Activated T-helper 17 cell treated with anti-CD3 and anti-CD28 coated beads, Interleukin-2, amount 50 U/mL, for 72 hours (primary cell): ENCODE data around the gene ATXN7L1. TPM values are rescaled to one million over a fixed set of nuclear protein-coding genes. Genes with fewer than 3 reads are reported as not detected.
A peak's percentile ranks its signal among the peaks of the same experiment; 100 is the strongest.

Experiments
- ATAC-seq: fragments of 150-1000 bp; cut with Tn5 transposase; replicated peaks from 2 replicates; pipeline ENCODE4 v1.10.0; 2021; ENCODE audit warnings: mild to moderate bottlenecking, moderate library complexity
- H3K27ac Mint-ChIP-seq: one replicate; pipeline ENCODE4 v1.8.0; 2022; ENCODE audit warnings: mixed read lengths
- H3K27me3 Mint-ChIP-seq: one replicate; pipeline ENCODE4 v1.8.0; 2022; ENCODE audit warnings: mixed read lengths
- H3K36me3 Mint-ChIP-seq: one replicate; pipeline ENCODE4 v1.8.0; 2022; ENCODE audit warnings: low read depth, mild to moderate bottlenecking, mixed read lengths
- H3K4me1 Mint-ChIP-seq: one replicate; pipeline ENCODE4 v1.8.0; 2022; ENCODE audit warnings: mixed read lengths
- H3K4me3 Mint-ChIP-seq: one replicate; pipeline ENCODE4 v1.8.0; 2022; ENCODE audit warnings: mild to moderate bottlenecking, mixed read lengths
- H3K9me3 Mint-ChIP-seq: one replicate; pipeline ENCODE4 v1.8.0; 2022; ENCODE audit warnings: mixed read lengths
- total RNA-seq, 2 donors: library from RNA; stranded (reverse); gene quantifications; one replicate each; pipeline ENCODE4 v1.2.3, GENCODE V29; 2022

The ATXN7L1 gene
- total RNA-seq, 2 donors from 2014 or later: 12.1 to 24.0 TPM

DNA sequence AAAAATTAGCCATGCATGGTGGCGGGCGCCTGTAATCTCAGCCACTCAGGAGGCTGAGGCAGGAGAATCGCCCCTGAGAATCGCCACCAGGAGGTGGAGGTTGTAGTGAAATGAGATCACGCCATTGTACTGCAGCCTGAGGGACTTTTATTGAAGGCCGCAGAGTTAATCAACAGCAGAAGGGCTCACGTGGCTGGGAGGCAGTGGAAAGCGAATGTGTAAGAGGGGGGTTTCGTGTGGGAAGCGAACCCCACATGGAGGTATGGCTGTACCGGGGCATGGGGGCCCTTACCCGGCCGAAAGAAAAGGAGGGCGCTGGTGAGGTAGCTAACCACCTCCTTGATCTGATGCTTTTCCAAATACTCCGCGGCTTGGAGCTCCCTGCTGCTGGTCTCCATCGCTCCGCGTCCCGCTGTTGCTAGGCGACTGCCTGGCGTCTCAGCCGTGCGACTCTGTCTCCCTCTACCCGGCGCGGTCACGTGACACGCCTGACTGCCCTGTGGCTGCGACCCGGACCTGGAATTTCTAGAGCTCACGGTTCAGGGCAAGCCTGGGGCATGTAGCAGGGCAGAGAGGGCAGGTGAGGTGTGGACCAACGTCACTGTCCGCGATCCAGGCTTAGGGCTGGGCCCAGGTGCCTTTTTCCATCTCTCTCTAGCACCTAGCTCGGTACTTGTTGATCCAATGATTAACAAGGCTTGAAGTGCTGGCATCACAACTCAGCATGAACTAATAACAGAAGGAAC is 295.2 kb downstream of the ATXN7L1 start, which contains the start of gene EFCAB10:
TSS of gene EFCAB10 (minus strand) at position 428 of the 746 bp plus-strand sequence. CDS start at position 398, 30 bp downstream.
- Mint-ChIP-seq H3K36me3 (no peaks in the 10 kb centered on the region), H3K4me3 (peak within 1 kb of the TSS; percentile 68), H3K27ac (peak within 1 kb of the TSS; percentile 48), H3K4me1 (peaks cover 7% of the 10 kb centered on the region), H3K27me3 (peaks cover 6% of the 10 kb centered on the region), H3K9me3 (no peaks in the 10 kb centered on the region)
- ATAC-seq: peak; percentile 81

DNA sequence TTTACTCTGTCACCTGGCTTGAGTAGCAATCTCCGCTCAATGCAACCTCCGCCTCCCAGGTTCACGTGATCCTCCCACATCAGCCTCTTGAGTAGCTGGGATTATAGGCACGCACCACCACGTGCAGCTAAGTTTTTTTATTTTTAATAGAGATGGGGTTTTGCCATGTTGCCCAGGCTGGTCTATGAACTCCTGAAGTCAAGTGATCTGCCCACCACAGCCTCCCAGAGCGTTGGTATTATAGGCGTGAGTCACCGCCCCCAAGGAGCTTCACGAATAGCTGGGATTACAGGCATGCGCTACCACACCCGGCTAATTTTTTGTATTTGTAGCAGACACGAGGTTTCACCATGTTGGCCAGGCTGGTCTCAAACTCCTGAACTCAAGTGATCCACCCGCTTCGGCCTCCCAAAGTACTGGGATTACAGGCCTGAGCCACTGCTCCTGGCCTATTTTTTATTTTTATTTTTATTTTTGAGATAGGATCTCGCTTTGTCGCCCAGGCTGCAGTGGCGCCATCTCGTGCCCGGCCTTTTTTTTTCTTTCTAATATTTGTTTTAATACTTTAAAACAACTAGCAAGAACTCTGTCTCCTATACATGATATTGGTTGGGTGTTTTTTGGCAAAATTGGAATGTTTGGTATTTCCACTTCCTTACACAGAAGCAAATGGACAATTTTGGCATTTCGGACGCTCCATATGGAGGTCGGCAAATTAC is 296.2 kb downstream of the ATXN7L1 start:
- no peak for ATAC-seq
- H3K27me3 Mint-ChIP-seq: peaks cover 6% of the 10 kb centered on the region
- no peak overlapping the region for H3K27ac Mint-ChIP-seq
- peak overlapping the region; percentile 68 for H3K4me3 Mint-ChIP-seq
- H3K36me3 Mint-ChIP-seq: no peaks in the 10 kb centered on the region
- peaks cover 7% of the 10 kb centered on the region for H3K4me1 Mint-ChIP-seq
- H3K9me3 Mint-ChIP-seq: no peaks in the 10 kb centered on the region

DNA sequence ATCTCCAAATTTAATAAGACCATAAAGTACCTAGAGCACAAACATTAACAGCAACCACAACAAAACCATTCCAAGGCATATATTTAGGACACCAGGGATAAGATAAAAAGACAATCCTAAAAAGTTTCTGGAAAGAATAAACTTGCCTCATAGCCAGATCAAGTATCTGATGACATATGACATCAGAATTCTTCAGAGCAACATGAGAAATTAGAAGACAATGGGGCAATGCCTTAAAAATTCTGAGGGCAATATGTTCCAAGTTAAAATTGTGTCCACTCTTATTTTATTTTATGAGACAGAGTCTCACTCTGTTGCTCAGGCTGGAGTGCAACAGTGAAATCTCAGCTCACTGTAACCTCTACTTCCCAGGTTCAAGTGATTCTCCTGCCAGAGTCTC is 297.9 kb downstream of the ATXN7L1 start:
- H3K27ac Mint-ChIP-seq: no peak overlapping the region
- H3K4me3 Mint-ChIP-seq: no peak overlapping the region
- no peaks in the 10 kb centered on the region for H3K9me3 Mint-ChIP-seq
- H3K27me3 Mint-ChIP-seq: peaks cover 6% of the 10 kb centered on the region
- no peak for ATAC-seq
- H3K4me1 Mint-ChIP-seq: peaks cover 7% of the 10 kb centered on the region
- H3K36me3 Mint-ChIP-seq: no peaks in the 10 kb centered on the region

DNA sequence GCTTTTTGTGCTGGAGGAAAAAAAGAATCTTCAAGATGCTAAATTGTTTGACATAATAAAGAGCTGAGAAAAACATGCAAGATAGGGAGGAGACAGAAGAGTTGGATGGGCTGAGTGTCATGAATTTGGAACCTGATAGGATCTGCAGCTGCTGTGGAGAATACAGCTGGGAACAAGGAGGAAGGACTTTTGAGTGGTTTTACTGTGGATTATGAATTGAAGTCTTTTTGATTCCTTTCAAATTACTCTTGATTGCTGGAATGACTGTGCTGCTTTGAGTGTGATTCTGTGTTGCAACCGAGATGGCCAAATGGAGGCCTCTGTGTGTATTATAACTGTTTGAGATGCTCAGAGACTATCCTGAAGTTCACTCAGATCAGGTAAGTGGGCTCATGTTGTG is 299.1 kb downstream of the ATXN7L1 start:
- H3K27ac Mint-ChIP-seq: no peak overlapping the region
- peaks cover 7% of the 10 kb centered on the region for H3K4me1 Mint-ChIP-seq
- H3K36me3 Mint-ChIP-seq: no peaks in the 10 kb centered on the region
- no peak overlapping the region for H3K4me3 Mint-ChIP-seq
- peaks cover 3% of the 10 kb centered on the region for H3K27me3 Mint-ChIP-seq
- no peaks in the 10 kb centered on the region for H3K9me3 Mint-ChIP-seq
- ATAC-seq: no peak

DNA sequence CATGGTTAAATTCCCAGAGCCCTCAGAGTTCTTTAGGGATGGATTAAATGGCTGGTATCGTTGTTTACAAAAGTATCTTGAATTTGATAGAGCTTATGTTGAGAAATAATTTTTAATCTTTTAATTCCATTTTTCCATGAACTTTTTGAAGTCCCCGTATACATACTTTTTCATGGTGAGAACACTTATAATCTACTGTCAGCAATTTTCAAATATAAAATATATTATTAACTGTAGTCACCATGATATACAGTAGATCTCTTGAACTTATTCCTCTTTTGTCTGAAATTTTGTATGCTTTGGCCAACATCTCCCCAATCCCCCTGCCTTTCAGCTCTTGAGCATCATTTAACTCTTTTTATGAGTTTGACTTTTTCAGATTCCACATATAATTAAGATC is 304.5 kb downstream of the ATXN7L1 start:
- no peaks in the 10 kb centered on the region for H3K4me1 Mint-ChIP-seq

DNA sequence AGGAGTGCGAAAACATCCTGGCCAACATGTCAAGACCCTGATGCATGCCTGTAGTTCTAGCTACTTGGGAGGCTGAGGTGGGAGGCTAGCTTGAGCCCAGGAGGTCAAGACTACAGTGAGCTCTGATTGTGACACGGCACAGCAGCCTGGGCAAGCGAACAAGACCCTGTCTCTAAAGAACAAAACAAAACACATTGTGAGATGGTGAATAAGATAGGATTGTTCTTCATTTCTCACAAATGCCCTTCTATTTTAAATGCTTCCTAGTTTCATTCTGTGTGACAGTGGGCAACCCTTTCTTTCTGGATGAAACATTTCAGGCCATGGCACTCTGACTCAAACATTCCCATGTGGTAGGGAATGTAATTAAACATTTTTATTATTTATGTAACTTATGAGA is 308.6 kb downstream of the ATXN7L1 start:
- peaks cover 67% of the 10 kb centered on the region for H3K36me3 Mint-ChIP-seq
- H3K9me3 Mint-ChIP-seq: no peaks in the 10 kb centered on the region
- no peaks in the 10 kb centered on the region for H3K27me3 Mint-ChIP-seq
- no peaks in the 10 kb centered on the region for H3K4me1 Mint-ChIP-seq
- H3K4me3 Mint-ChIP-seq: no peak overlapping the region
- no peak for ATAC-seq
- H3K27ac Mint-ChIP-seq: no peak overlapping the region

More for the DNA sequence above, 304.5 kb downstream of the ATXN7L1 start:
- no peak for ATAC-seq
- Mint-ChIP-seq H3K4me3 (no peak overlapping the region), H3K9me3 (no peaks in the 10 kb centered on the region), H3K36me3 (peaks cover 30% of the 10 kb centered on the region), H3K27me3 (no peaks in the 10 kb centered on the region), H3K27ac (no peak overlapping the region)

DNA sequence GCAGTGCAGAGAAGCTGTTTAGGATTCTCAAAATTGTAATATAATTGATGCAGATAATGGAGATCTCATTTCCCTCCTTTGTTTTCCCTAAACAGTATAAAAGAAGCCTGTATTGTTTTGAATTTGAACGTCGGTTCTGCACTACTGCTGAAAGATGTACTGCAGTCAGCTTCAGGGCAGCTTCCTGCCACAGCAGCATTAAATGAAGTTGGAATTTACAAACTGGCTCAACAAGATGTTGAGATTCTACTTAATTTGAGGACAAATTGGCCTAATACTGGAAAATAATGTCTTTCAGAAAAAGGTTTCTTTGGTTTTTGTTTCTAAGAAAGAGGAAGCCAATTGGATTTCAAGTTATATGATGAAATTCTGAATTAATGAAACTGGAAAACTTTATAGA is 309.4 kb downstream of the ATXN7L1 start:
- no peaks in the 10 kb centered on the region for H3K9me3 Mint-ChIP-seq
- H3K36me3 Mint-ChIP-seq: peaks cover 75% of the 10 kb centered on the region
- no peak for ATAC-seq
- H3K27me3 Mint-ChIP-seq: no peaks in the 10 kb centered on the region
- no peak overlapping the region for H3K4me3 Mint-ChIP-seq
- no peak overlapping the region for H3K27ac Mint-ChIP-seq
- no peaks in the 10 kb centered on the region for H3K4me1 Mint-ChIP-seq

DNA sequence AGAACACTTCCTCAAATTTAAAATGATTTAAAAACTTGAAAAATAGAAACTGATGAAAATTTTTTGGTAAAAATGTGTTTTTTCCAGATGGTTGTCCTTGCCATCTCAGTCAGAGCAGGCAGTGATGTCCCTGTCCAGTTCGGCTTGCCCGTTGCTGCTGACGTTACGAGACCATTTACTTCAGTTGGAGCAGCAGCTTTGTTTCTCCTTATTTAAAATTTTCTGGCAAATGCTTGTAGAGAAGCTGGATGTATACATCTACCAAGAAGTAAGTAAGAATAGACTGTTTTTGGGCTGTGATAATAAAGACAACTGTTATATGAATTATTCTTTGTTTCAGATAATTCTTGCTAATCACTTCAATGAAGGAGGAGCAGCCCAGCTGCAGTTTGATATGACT is 311.2 kb downstream of the ATXN7L1 start:
- Mint-ChIP-seq H3K27ac (no peak overlapping the region), H3K27me3 (no peaks in the 10 kb centered on the region), H3K4me1 (no peaks in the 10 kb centered on the region), H3K9me3 (no peaks in the 10 kb centered on the region), H3K36me3 (peaks cover 90% of the 10 kb centered on the region), H3K4me3 (no peak overlapping the region)
- ATAC-seq: no peak

DNA sequence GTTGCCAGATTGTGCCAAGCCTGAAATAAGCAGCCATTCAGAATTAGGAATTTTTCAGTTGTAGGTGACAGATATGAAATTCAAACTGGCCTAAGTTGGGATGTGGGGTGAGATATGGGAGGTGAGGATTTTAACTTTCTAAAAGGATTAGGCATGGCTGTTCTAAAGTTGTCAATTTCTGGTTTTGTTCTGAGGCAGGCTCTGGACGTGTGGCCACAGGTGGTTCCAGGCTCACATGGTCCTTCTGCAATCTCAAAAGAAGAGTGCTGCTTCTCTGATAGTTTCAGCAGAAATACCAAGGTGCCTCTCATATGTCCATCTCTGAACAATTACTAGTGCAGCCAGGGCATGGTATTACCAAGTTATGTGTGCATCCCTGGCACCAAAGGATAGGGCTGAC is 316.5 kb downstream of the ATXN7L1 start:
- H3K36me3 Mint-ChIP-seq: peaks cover 95% of the 10 kb centered on the region
- no peak for ATAC-seq
- H3K27ac Mint-ChIP-seq: no peak overlapping the region
- H3K4me3 Mint-ChIP-seq: no peak overlapping the region
- no peaks in the 10 kb centered on the region for H3K4me1 Mint-ChIP-seq
- no peaks in the 10 kb centered on the region for H3K9me3 Mint-ChIP-seq
- no peaks in the 10 kb centered on the region for H3K27me3 Mint-ChIP-seq

Other genes starting within 250 kb of the ATXN7L1 start
- 1 to 10 TPM in 1 of 2 donors, under 1 TPM in 1; 0.71 to 2.2 TPM for gene CDHR3, start 86.7 kb upstream of the ATXN7L1 start, total RNA-seq
- gene SYPL1, start 235.7 kb upstream of the ATXN7L1 start, total RNA-seq: 10 to 100 TPM; 18.5 to 23.5 TPM